ENCODE data around the gene PQBP1.

Gene PQBP1

DNA sequence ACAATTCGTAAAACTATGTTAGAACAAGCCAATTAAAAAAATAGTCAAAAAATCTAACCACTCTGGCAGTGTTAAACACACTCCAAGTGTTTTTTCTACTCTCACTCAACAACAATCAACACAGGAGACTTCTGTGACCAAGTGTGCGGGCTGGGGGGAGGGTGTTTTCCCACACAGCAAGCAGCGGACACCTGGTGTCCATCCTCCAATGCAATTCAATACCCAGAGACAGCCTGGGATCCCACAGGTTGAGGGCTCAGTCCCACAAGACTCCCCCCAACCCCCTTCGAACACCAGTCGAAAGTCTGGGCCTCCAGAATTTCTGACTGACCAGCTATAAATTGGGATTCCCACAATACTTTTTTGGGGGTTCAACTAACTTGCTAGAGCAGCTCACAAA lies 29.4 kb downstream of the PQBP1 start:
- peaks cover 26% of the 10 kb centered on the region for H3K36me3 Mint-ChIP-seq (ENCODE audit: low read depth)

DNA sequence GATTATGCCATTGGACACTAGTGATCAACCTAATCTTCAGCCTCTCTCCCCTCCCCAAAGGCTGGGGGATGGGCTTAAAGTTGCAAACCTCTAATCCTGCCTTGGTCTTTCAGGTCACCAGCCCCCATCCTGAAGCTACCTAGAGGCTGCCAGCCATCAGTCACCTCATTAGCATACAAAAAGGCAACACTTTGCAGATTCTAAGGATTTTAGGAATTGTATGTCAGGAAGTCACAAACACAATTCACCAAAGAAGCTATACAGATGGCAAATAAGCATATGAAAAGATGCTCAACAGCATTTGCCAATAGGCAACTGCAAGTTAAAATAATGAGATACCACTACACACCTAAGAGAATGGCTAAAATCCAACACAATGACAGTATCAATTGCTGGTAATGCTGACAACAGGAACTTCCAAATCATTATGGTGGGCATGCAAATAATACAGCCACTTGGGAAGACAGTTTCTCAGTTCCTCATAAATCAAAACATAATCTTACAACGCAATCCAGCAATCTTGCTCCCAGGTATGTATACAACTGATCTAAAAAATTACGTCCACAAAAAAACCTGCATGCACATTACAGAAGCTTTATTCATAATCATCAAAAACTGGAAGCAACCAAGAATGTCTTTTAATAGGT lies 30.1 kb downstream of the PQBP1 start:
- peaks cover 25% of the 10 kb centered on the region for H3K36me3 Mint-ChIP-seq (ENCODE audit: low read depth)
- H3K27me3 Mint-ChIP-seq (ENCODE audit: low read depth) = no peaks in the 10 kb centered on the region
- H3K4me1 Mint-ChIP-seq (ENCODE audit: low read depth) = peaks cover 22% of the 10 kb centered on the region
- no peaks in the 10 kb centered on the region for H3K9me3 Mint-ChIP-seq
- H3K27ac Mint-ChIP-seq = no peak overlapping the region
- no peak overlapping the region for H3K4me3 Mint-ChIP-seq

More for the DNA sequence above, 29.4 kb downstream of the PQBP1 start:
- Mint-ChIP-seq H3K9me3 (no peaks in the 10 kb centered on the region), H3K27me3 (ENCODE audit: low read depth) (no peaks in the 10 kb centered on the region), H3K4me3 (no peak overlapping the region), H3K27ac (no peak overlapping the region), H3K4me1 (ENCODE audit: low read depth) (peaks cover 25% of the 10 kb centered on the region)

DNA sequence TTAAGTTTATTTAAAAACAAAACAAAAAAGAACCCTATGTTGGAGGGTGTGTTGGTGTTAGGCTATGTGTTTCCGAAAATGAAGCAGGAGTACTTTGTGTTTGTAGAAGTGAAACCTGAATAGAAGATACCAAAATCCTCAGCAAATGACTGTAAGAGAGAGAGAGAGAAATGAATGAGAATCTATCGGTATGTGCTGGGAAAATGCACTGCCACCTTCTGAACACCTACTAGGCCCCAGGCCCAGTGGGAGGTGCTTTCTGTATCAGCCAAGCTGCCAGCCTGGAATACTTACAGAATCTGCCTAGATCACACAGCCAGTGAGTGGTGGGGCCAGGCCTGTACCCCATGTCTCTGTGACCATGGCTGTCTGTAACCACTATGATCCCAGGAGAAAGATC lies 36.0 kb downstream of the PQBP1 start:
- Mint-ChIP-seq H3K27ac (peak overlapping the region; percentile 80), H3K9me3 (no peaks in the 10 kb centered on the region), H3K4me3 (peak overlapping the region; percentile 48), H3K4me1 (ENCODE audit: low read depth) (peaks cover 42% of the 10 kb centered on the region), H3K27me3 (ENCODE audit: low read depth) (no peaks in the 10 kb centered on the region), H3K36me3 (ENCODE audit: low read depth) (peaks cover 44% of the 10 kb centered on the region)

DNA sequence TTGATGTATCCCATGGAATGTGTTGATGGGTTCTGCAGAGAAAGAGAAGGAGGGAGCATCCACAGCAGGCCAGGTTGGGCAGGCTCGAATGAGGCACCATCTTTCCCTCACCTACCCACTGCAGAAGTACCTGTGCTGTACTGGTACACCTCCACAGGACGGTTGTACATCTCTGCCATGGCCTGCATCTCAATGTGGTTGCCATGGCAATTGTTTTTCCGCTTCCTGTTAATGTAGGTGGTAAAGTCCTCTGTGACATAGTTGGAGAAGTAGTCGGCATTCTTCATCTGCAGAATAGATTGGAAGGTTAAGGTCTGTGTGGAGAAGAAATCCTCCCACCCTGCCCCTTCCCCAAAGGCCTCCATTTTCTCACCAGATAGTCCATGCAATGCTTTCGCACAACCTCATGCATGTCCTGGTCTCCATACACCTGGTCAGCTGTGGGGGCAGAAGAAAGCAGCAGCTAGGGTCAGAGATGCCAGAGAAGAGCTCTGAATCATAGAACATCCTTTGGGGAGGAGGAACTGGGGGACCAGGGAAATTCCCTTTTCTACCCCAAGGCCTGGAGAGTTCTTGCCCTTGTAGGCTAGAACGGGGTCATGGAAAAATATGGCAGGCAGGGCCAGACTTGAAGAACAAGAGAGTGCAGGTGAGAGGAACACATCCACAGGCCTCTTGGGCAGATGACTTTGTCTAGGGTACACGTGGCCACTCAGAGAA lies 37.0 kb downstream of the PQBP1 start:
- Mint-ChIP-seq H3K27ac (peak overlapping the region; percentile 80), H3K4me1 (ENCODE audit: low read depth) (peaks cover 52% of the 10 kb centered on the region)

DNA sequence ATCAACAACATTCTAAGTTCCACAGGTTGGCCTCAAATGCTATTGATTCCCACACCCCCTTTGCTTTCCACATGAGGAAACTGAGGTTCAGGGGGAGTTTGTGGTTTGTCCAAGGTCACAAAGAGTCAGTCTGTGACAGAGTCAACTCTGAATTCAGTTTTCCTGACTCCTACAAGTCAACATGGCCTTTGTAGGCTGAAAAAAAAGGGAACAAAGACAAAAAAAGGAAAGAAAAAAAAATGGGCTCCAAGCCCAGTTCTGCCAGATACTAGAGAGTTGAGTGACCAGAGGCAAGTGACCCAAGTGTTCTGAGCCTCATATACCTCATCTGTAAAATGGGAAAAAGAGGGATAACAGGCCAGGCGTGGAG lies 37.6 kb downstream of the PQBP1 start:
- peak overlapping the region; percentile 80 for H3K27ac Mint-ChIP-seq
- H3K9me3 Mint-ChIP-seq = no peaks in the 10 kb centered on the region
- H3K27me3 Mint-ChIP-seq (ENCODE audit: low read depth) = no peaks in the 10 kb centered on the region
- H3K4me1 Mint-ChIP-seq (ENCODE audit: low read depth) = peaks cover 54% of the 10 kb centered on the region
- H3K36me3 Mint-ChIP-seq (ENCODE audit: low read depth) = peaks cover 41% of the 10 kb centered on the region
- H3K4me3 Mint-ChIP-seq = peak overlapping the region; percentile 38

More for the DNA sequence above, 37.0 kb downstream of the PQBP1 start:
- Mint-ChIP-seq H3K4me3 (peak overlapping the region; percentile 38), H3K27me3 (ENCODE audit: low read depth) (no peaks in the 10 kb centered on the region), H3K9me3 (no peaks in the 10 kb centered on the region), H3K36me3 (ENCODE audit: low read depth) (peaks cover 44% of the 10 kb centered on the region)

DNA sequence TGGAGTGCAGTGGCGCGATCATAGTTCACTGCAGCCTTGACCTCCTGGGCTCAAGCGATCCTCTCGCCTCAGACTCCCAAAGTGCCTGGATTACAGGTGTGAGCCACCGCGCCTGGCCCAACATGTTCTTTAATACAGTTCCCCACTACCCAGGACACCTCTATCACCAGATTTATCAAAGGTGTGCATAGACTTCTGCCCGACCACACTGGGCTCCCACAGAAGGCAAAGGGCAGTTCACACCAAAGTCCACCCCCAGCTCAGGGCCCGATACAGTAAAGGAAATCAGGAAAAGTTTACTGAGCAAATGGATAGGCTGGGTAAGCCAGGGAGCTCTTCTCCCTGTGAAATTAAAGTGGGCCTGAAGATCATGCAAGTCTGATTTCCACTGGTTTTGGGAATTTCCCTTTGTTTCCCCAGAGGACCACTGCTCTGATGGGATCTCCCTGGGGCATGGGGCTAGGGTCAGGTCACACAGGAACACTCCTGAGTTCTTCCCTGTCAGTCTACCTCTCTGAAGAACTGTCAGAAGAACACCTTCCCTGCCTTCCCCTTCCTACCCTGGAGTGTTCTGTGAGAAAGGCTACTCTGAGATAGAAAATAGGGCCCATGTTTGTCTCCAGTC lies 38.8 kb downstream of the PQBP1 start:
- H3K4me1 Mint-ChIP-seq (ENCODE audit: low read depth) = peaks cover 62% of the 10 kb centered on the region
- peaks cover 41% of the 10 kb centered on the region for H3K36me3 Mint-ChIP-seq (ENCODE audit: low read depth)
- peak overlapping the region; percentile 96 for H3K27ac Mint-ChIP-seq
- H3K9me3 Mint-ChIP-seq = no peaks in the 10 kb centered on the region
- no peaks in the 10 kb centered on the region for H3K27me3 Mint-ChIP-seq (ENCODE audit: low read depth)
- H3K4me3 Mint-ChIP-seq = peak overlapping the region; percentile 87

DNA sequence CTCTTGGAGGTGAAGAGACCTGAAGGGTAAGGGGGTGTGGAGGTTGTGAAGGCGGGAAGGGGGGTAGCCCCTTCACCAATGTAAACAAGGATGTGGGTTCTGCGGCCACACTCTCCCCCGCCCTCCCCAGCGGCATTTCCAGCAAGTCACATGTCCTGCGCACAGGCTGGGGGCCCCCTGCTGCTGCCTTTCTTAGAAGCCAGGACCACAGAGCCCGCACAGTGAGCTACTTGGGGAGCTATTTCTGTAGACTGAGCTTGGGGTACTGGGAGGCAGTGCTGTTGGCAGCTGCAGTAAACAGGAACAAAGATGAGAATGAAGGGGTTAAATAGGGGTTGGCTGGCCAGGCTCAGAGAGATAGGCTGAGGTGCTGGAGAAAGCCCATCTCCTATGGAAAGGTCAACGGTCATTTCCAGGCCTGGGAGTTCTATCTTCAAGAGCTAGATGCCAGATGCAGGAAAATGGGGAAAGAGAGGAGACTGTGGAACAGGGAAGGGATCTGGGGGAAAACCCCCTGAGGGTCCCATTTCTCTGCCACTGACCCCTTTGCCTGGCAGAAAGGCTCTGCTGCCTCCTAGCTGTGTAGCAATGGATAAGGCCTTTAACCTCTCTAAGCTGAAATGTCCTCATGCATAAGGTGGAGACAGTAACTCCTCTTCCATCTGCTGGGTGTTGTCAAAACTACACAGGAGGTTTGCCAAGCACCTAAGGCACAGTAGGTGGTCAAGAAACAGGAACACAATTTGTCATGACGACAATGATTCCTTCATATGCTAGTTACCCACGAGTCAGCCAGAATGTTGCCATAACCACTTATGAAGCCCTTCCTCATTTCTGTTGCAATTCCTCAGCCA lies 39.6 kb downstream of the PQBP1 start:
- no peaks in the 10 kb centered on the region for H3K27me3 Mint-ChIP-seq (ENCODE audit: low read depth)
- peak overlapping the region; percentile 87 for H3K4me3 Mint-ChIP-seq
- H3K36me3 Mint-ChIP-seq (ENCODE audit: low read depth) = peaks cover 48% of the 10 kb centered on the region
- no peaks in the 10 kb centered on the region for H3K9me3 Mint-ChIP-seq
- H3K4me1 Mint-ChIP-seq (ENCODE audit: low read depth) = peaks cover 70% of the 10 kb centered on the region
- peak overlapping the region; percentile 96 for H3K27ac Mint-ChIP-seq

DNA sequence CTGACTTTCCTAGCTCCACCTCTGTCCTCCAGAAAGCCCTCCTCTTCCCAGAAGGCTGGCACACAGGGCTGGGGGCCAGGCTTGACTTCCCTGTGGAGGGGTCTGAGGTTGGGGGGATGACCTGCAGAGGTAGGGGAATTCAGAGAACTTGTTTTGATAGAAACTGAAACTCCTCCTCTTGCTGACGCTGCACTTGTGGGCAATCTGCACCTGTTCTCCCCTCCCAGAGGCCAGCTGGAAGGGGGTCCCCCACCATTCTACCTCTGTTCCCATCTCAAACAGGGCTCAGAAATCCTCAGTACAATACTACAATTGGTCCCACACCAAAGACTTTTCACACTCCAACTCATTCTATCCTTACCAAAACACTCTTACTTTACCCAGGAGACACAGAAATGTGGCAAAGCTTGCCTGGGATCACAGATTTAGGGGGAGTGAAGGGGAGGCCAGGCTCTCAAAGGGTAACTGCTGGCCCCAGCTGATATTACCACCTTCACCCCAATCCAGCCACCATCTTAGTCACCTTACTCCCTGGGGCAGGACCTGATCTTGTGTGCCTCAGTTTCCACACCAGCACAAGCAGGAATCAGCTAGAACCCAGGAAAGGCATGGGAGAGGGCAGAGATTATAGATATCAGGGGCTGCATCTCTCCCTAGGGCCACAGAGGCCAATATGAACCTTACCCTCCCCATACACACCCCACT lies 41.1 kb downstream of the PQBP1 start:
- H3K9me3 Mint-ChIP-seq = no peaks in the 10 kb centered on the region
- H3K27me3 Mint-ChIP-seq (ENCODE audit: low read depth) = no peaks in the 10 kb centered on the region
- H3K4me3 Mint-ChIP-seq = peak overlapping the region; percentile 87
- peaks cover 77% of the 10 kb centered on the region for H3K4me1 Mint-ChIP-seq (ENCODE audit: low read depth)
- H3K27ac Mint-ChIP-seq = peak overlapping the region; percentile 96
- peaks cover 52% of the 10 kb centered on the region for H3K36me3 Mint-ChIP-seq (ENCODE audit: low read depth)

DNA sequence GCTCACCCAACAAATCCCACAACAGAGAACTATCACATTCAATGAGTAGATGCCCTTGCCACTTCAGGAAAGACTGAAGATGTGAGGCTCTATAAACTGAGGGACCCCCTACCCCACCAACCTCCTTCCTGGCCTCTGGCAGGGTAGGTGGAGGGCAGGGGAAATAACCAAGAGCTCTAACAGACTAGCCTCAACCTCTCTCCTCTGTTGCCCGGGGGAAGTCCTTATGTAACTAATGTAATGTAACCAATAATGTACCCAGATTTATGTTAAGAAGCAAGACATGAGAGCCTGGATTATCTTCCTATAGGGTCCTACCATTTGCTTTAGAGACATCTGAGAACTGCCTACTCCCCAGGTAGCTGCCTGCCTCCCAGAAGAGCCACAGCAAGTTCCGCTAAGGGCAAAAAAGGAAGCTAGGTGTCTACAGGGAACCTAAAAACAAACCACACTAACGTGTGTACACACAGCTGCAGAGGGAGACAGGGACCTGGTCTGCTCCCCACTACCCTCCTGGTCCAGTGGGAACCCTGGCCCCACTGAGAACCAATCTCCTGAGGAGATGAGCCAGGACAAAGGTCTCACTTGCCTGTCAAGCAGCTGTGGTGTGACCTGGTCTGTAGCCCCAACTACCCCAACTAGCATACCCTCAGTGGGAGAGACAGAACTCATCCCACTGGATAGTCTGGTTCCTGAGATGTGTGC lies 41.9 kb downstream of the PQBP1 start:
- Mint-ChIP-seq H3K27ac (peak overlapping the region; percentile 96), H3K36me3 (ENCODE audit: low read depth) (peaks cover 44% of the 10 kb centered on the region), H3K4me3 (peak overlapping the region; percentile 87), H3K27me3 (ENCODE audit: low read depth) (no peaks in the 10 kb centered on the region), H3K4me1 (ENCODE audit: low read depth) (peaks cover 75% of the 10 kb centered on the region), H3K9me3 (no peaks in the 10 kb centered on the region)

DNA sequence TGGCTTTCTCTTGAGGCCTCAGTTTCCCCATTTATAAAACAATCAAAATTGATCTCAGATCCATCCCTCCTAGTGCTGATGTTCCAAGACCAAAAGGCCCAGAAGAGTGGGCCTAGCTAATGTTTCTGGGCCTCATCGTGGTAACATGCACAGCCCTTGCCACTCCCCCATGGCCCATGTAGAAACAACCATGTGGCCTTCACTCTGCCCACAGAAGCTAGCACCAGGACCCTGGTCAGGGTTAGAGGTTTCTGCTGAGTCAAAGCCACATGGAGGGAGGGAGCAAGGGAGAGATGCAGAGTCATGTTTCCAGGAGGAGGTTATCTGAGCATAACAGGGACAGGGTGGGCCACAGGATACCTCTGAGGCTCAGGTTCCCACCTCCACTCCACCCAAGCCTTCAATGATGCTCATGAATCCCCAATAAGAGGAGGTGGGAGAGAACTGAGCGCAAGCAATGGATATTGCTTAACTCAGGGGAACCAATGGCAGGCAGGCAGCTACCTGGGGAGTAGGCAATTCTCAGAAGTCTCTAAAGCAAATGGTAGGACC lies 42.8 kb downstream of the PQBP1 start:
- peak overlapping the region; percentile 96 for H3K27ac Mint-ChIP-seq
- peaks cover 36% of the 10 kb centered on the region for H3K36me3 Mint-ChIP-seq (ENCODE audit: low read depth)
- no peaks in the 10 kb centered on the region for H3K27me3 Mint-ChIP-seq (ENCODE audit: low read depth)
- peak overlapping the region; percentile 31 for H3K4me3 Mint-ChIP-seq
- H3K9me3 Mint-ChIP-seq = no peaks in the 10 kb centered on the region
- peaks cover 69% of the 10 kb centered on the region for H3K4me1 Mint-ChIP-seq (ENCODE audit: low read depth)

DNA sequence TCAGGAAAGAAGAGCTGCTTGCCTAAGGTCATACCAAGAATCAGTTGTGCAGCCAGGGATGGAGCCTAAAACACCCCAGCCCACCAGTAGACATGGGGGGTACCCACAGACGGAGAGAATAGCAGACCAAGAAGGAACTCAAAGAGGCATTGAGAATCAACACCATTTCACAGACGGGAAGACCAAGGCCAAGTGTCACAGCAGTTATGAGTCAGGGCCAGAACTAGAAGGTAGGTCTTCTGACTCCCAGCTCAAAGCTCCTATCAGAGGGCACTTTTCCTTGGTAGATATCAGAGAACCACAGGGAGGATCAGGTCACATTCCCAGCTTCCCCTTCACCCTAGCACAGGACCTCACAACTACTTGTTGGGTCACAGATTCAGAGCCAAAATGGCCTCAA lies 45.2 kb downstream of the PQBP1 start:
- H3K4me1 Mint-ChIP-seq (ENCODE audit: low read depth) = peaks cover 61% of the 10 kb centered on the region
- peaks cover 26% of the 10 kb centered on the region for H3K36me3 Mint-ChIP-seq (ENCODE audit: low read depth)
- peak overlapping the region; percentile 89 for H3K27ac Mint-ChIP-seq
- peak overlapping the region; percentile 63 for H3K4me3 Mint-ChIP-seq
- H3K9me3 Mint-ChIP-seq = no peaks in the 10 kb centered on the region
- H3K27me3 Mint-ChIP-seq (ENCODE audit: low read depth) = no peaks in the 10 kb centered on the region

DNA sequence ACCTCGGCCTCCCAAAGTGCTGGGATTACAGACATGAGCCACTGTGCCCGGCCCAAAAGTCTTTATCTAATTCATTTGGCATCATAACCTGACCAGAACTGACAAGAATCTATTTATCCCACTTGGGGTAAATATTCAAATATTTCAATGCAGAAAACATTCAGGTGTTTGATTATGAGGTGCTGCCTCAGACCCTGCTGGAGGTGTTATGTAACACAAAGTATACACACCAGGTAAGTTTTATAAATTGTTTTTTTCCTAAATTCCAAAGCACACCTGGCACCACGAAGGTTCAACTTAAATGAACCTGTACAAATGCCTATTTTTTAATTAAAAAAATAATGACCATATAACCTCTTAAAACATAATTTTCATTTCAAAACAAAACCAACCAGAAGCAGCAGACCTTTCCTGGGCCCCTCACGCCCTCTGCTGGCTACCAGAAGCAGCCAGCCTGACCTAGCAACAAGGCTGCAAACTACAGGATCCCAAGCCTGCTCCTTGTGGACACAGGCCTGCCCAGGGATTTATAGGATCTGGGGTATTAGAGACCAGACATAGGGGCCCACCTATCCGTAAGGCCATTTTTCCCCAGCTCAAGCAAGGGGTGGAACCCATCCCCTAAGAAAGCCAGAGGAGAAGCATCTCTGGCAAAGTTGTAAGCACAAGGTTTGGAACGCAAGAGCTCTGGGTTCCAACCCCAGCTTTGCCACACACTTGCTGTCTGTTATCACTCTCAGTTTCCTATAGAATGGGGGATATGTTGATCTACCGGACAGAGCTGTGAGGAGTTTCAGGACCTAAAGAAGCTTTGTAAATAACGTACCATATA lies 48.0 kb downstream of the PQBP1 start:
- peaks cover 41% of the 10 kb centered on the region for H3K4me1 Mint-ChIP-seq (ENCODE audit: low read depth)
- H3K27me3 Mint-ChIP-seq (ENCODE audit: low read depth) = no peaks in the 10 kb centered on the region
- H3K9me3 Mint-ChIP-seq = no peaks in the 10 kb centered on the region
- peaks cover 25% of the 10 kb centered on the region for H3K36me3 Mint-ChIP-seq (ENCODE audit: low read depth)
- H3K27ac Mint-ChIP-seq = peak overlapping the region; percentile 15
- H3K4me3 Mint-ChIP-seq = peak overlapping the region; percentile 1

Data from T-helper 1 cell treated with Interleukin-12 subunit alpha and Interleukin-12 subunit beta and Interleukin-4 antibody, amounts not matched to agents 30 μg/mL and 1 μg/mL, for 36 hours (primary cell).